ENCODE measurements around the gene EIF4E1B.

Gene EIF4E1B

GRCh38 chr5:176678584-176678983, 48.1 kb downstream of the EIF4E1B start:
- Histone ChIP-seq H3K4me2 (ENCODE audit: low read depth, low read length, poor library complexity, severe bottlenecking) (no peak overlapping the region), H3K4me1 (ENCODE audit: insufficient read depth, low read length, poor library complexity, severe bottlenecking) (peaks cover 12% of the 10 kb centered on the region), H3K36me3 (ENCODE audit: insufficient read depth, low read length) (no peaks in the 10 kb centered on the region), H3F3A (ENCODE audit: low read depth) (no peaks in the 10 kb centered on the region), H3K4me3 (ENCODE audit: low read length, poor library complexity, severe bottlenecking) (no peak overlapping the region), H2AFZ (ENCODE audit: low read length) (no peak overlapping the region), H3K9me2 (replicated peaks; ENCODE audit: low read depth, low read length) (no peaks in the 10 kb centered on the region), H3K9ac (ENCODE audit: low read depth, low read length, poor library complexity, severe bottlenecking) (no peak overlapping the region), H4K20me1 (ENCODE audit: insufficient read depth, low read length, poor library complexity, severe bottlenecking) (no peaks in the 10 kb centered on the region), H3K9me3 (ENCODE audit: insufficient read depth, low read depth, low read length) (no peaks in the 10 kb centered on the region), H3K79me2 (ENCODE audit: insufficient read depth, low read length) (no peaks in the 10 kb centered on the region), H3K27me3 (ENCODE audit: insufficient read depth, low read length, poor library complexity, severe bottlenecking) (no peaks in the 10 kb centered on the region)
- TF ChIP-seq EZH2phosphoT487 (IDR thresholded peaks at IDR 0.05; ENCODE audit: borderline replicate concordance) (no peak), CTCF (conservative IDR thresholded peaks at IDR 0.05; ENCODE audit: low read length) (no peak)

- Histone ChIP-seq H2AFZ (ENCODE audit: low read length) (no peak overlapping the region), H3K9me2 (replicated peaks; ENCODE audit: low read depth, low read length) (no peaks in the 10 kb centered on the region), H3K4me3 (ENCODE audit: low read length, poor library complexity, severe bottlenecking) (no peak overlapping the region), H3F3A (ENCODE audit: low read depth) (no peaks in the 10 kb centered on the region), H4K20me1 (ENCODE audit: insufficient read depth, low read length, poor library complexity, severe bottlenecking) (no peaks in the 10 kb centered on the region), H3K9ac (ENCODE audit: low read depth, low read length, poor library complexity, severe bottlenecking) (no peak overlapping the region), H3K27me3 (ENCODE audit: insufficient read depth, low read length, poor library complexity, severe bottlenecking) (no peaks in the 10 kb centered on the region), H3K9me3 (ENCODE audit: insufficient read depth, low read depth, low read length) (no peaks in the 10 kb centered on the region), H3K4me2 (ENCODE audit: low read depth, low read length, poor library complexity, severe bottlenecking) (no peak overlapping the region), H3K79me2 (ENCODE audit: insufficient read depth, low read length) (no peaks in the 10 kb centered on the region), H3K4me1 (ENCODE audit: insufficient read depth, low read length, poor library complexity, severe bottlenecking) (peaks cover 12% of the 10 kb centered on the region), H3K36me3 (ENCODE audit: insufficient read depth, low read length) (no peaks in the 10 kb centered on the region)
- TF ChIP-seq EZH2phosphoT487 (IDR thresholded peaks at IDR 0.05; ENCODE audit: borderline replicate concordance) (no peak), CTCF (conservative IDR thresholded peaks at IDR 0.05; ENCODE audit: low read length) (no peak)
Measured at GRCh38 chr5:176679365-176680225, 49.1 kb downstream of the EIF4E1B start.

- Histone ChIP-seq H3K4me3 (ENCODE audit: low read length, poor library complexity, severe bottlenecking) (no peak overlapping the region), H2AFZ (ENCODE audit: low read length) (no peak overlapping the region), H3K9ac (ENCODE audit: low read depth, low read length, poor library complexity, severe bottlenecking) (no peak overlapping the region), H3K9me2 (replicated peaks; ENCODE audit: low read depth, low read length) (no peaks in the 10 kb centered on the region), H3F3A (ENCODE audit: low read depth) (no peaks in the 10 kb centered on the region), H3K79me2 (ENCODE audit: insufficient read depth, low read length) (no peaks in the 10 kb centered on the region), H3K4me2 (ENCODE audit: low read depth, low read length, poor library complexity, severe bottlenecking) (no peak overlapping the region), H3K36me3 (ENCODE audit: insufficient read depth, low read length) (no peaks in the 10 kb centered on the region), H3K27me3 (ENCODE audit: insufficient read depth, low read length, poor library complexity, severe bottlenecking) (no peaks in the 10 kb centered on the region), H3K9me3 (ENCODE audit: insufficient read depth, low read depth, low read length) (no peaks in the 10 kb centered on the region), H3K4me1 (ENCODE audit: insufficient read depth, low read length, poor library complexity, severe bottlenecking) (peaks cover 12% of the 10 kb centered on the region), H4K20me1 (ENCODE audit: insufficient read depth, low read length, poor library complexity, severe bottlenecking) (no peaks in the 10 kb centered on the region)
- TF ChIP-seq CTCF (conservative IDR thresholded peaks at IDR 0.05; ENCODE audit: low read length) (no peak), EZH2phosphoT487 (IDR thresholded peaks at IDR 0.05; ENCODE audit: borderline replicate concordance) (no peak)
Measured at GRCh38 chr5:176680226-176680563, 49.7 kb downstream of the EIF4E1B start.

Measured in Loucy (cell line).